Neural progenitor cell (in vitro differentiated cells): ENCODE data around the gene IDUA. TPM values are rescaled to one million over a fixed set of nuclear protein-coding genes. Genes with fewer than 3 reads are reported as not detected.
"Not testable (repeated sequence)": the region's sequence is repeated elsewhere in the genome, so short reads cannot be mapped to it uniquely, and the experiment has no call there.

Experiments
- DNase-seq: peaks from one replicate; pipeline ENCODE4 v3.0.0-alpha.2; 2016; ENCODE audit warnings: low spot score
- H2AFZ ChIP-seq: fragments of 200-600 bp; sonication (generic); replicated peaks from 2 replicates; pipeline ENCODE4 v1.6.1; 2016; ENCODE audit warnings: antibody characterized with exemption
- H3F3A ChIP-seq: fragments of 200-600 bp; sonication (generic); 2 replicates; pipeline ENCODE4 v1.6.1; 2016; ENCODE audit warnings: antibody characterized with exemption, low read depth
- H3K27ac ChIP-seq: fragments of 200-600 bp; sonication (generic); 2 replicates; pipeline ENCODE4 v1.5.1; 2016; ENCODE audit warnings: mild to moderate bottlenecking
- H3K27me3 ChIP-seq: fragments of 200-600 bp; sonication (generic); 2 replicates; pipeline ENCODE4 v1.6.1; 2016; ENCODE audit warnings: mild to moderate bottlenecking, moderate library complexity
- H3K36me3 ChIP-seq: fragments of 200-600 bp; sonication (generic); 2 replicates; pipeline ENCODE4 v1.5.1; 2016
- H3K4me1 ChIP-seq: fragments of 200-600 bp; sonication (generic); 2 replicates; pipeline ENCODE4 v1.6.1; 2016; ENCODE audit warnings: mixed run types
- H3K4me2 ChIP-seq: fragments of 200-600 bp; sonication (generic); 2 replicates; pipeline ENCODE4 v1.6.1; 2016
- H3K4me3 ChIP-seq: fragments of 200-600 bp; sonication (generic); 2 replicates; pipeline ENCODE4 v1.5.1; 2016
- H3K79me2 ChIP-seq: fragments of 200-600 bp; sonication (generic); 2 replicates; pipeline ENCODE4 v1.6.1; 2016; ENCODE audit warnings: low read depth
- H3K9ac ChIP-seq: fragments of 200-600 bp; sonication (generic); 2 replicates; pipeline ENCODE4 v1.6.1; 2016
- H3K9me3 ChIP-seq: fragments of 200-600 bp; sonication (generic); 2 replicates; pipeline ENCODE4 v1.5.1; 2016; ENCODE audit warnings: low read depth
- H4K20me1 ChIP-seq: fragments of 200-600 bp; sonication (generic); 2 replicates; pipeline ENCODE4 v1.6.1; 2016; ENCODE audit warnings: low read depth
- H3K27ac Mint-ChIP-seq: 3 replicates; pipeline ENCODE4 v1.8.0; 2021; ENCODE audit warnings: mixed read lengths
- H3K27me3 Mint-ChIP-seq: 2 replicates; pipeline ENCODE4 v1.8.0; 2022; ENCODE audit warnings: low read depth, mild to moderate bottlenecking, inconsistent platforms, moderate library complexity, mixed read lengths; ENCODE audit not compliant: insufficient read depth
- H3K36me3 Mint-ChIP-seq: 3 replicates; pipeline ENCODE4 v1.8.0; 2021; ENCODE audit warnings: mixed read lengths
- H3K4me1 Mint-ChIP-seq: 3 replicates; pipeline ENCODE4 v1.8.0; 2021; ENCODE audit warnings: mixed read lengths
- H3K4me3 Mint-ChIP-seq: 3 replicates; pipeline ENCODE4 v1.8.0; 2021; ENCODE audit warnings: mild to moderate bottlenecking, moderate library complexity, mixed read lengths
- H3K9me3 Mint-ChIP-seq: 3 replicates; pipeline ENCODE4 v1.8.0; 2020; ENCODE audit warnings: mixed read lengths
- CTCF ChIP-seq: fragments of 200-600 bp; sonication (generic); IDR thresholded peaks from 2 replicates; pipeline ENCODE4 v1.5.1; 2017; ENCODE audit warnings: antibody characterized with exemption, mild to moderate bottlenecking
- EZH2 ChIP-seq: fragments of 200-600 bp; sonication (generic); IDR thresholded peaks from 2 replicates; pipeline ENCODE4 v1.6.1; 2017; ENCODE audit warnings: antibody characterized with exemption, mild to moderate bottlenecking, moderate library complexity
- EZH2phosphoT487 ChIP-seq: fragments of 200-600 bp; sonication (generic); IDR thresholded peaks from 2 replicates; pipeline ENCODE4 v1.6.1; 2017; ENCODE audit warnings: antibody characterized with exemption
- total RNA-seq: library from RNA; depleted of rRNA; stranded (reverse); fragments of >200 nt; gene quantifications from 2 replicates; pipeline ENCODE4 v1.2.3, GENCODE V29; 2015; ENCODE audit warnings: low replicate concordance

IDUA gene
- total RNA-seq, 1 donor from 2014 or later: 0.47 TPM

GRCh38 chr4:973431-974397, 13.1 kb upstream of the IDUA start, which contains the start of gene DGKQ:
Gene DGKQ (minus strand): TSS chr4:973569. CDS start chr4:973482, 87 bp downstream.
- no peaks in the 10 kb centered on the region for H3K79me2 ChIP-seq
- H3K9ac ChIP-seq: peak within 1 kb of the TSS; percentile 30
- H3K4me1 ChIP-seq: no peaks in the 10 kb centered on the region
- peaks cover 55% of the 10 kb centered on the region for H3K27me3 ChIP-seq
- peaks cover 28% of the 10 kb centered on the region for H4K20me1 ChIP-seq
- no peaks in the 10 kb centered on the region for H3F3A ChIP-seq
- no peak within 1 kb of the TSS for H3K27ac Mint-ChIP-seq
- H3K4me3 ChIP-seq: peak within 1 kb of the TSS; percentile 92
- peak within 1 kb of the TSS; percentile 62 for H3K4me3 Mint-ChIP-seq
- peaks cover 10% of the 10 kb centered on the region for H3K9me3 Mint-ChIP-seq
- no peaks in the 10 kb centered on the region for H3K9me3 ChIP-seq
- H3K4me1 Mint-ChIP-seq: no peaks in the 10 kb centered on the region
- peak; percentile 91 for DNase-seq
- TF ChIP-seq EZH2 (no peak), CTCF (no peak), EZH2phosphoT487 (no peak)
- H3K27ac ChIP-seq: no peak within 1 kb of the TSS
- peak within 1 kb of the TSS; percentile 65 for H2AFZ ChIP-seq
- peaks cover 2% of the 10 kb centered on the region for H3K27me3 Mint-ChIP-seq
- H3K36me3 ChIP-seq: no peaks in the 10 kb centered on the region
- peaks cover 2% of the 10 kb centered on the region for H3K36me3 Mint-ChIP-seq
- H3K4me2 ChIP-seq: peak within 1 kb of the TSS; percentile 96

- Histone ChIP-seq H3K9me3 (no peaks in the 10 kb centered on the region), H3K36me3 (no peaks in the 10 kb centered on the region), H3K27ac (no peak overlapping the region), H3K9ac (no peak overlapping the region), H2AFZ (no peak overlapping the region), H3K4me3 (no peak overlapping the region), H3K27me3 (peaks cover 48% of the 10 kb centered on the region), H4K20me1 (peaks cover 23% of the 10 kb centered on the region), H3F3A (no peaks in the 10 kb centered on the region), H3K4me1 (no peaks in the 10 kb centered on the region), H3K4me2 (no peak overlapping the region), H3K79me2 (no peaks in the 10 kb centered on the region)
- Mint-ChIP-seq H3K4me1 (no peaks in the 10 kb centered on the region), H3K27ac (no peak overlapping the region), H3K36me3 (peaks cover 2% of the 10 kb centered on the region), H3K27me3 (peaks cover 2% of the 10 kb centered on the region), H3K4me3 (no peak overlapping the region), H3K9me3 (peaks cover 10% of the 10 kb centered on the region)
- no peak for TF ChIP-seq CTCF
- TF ChIP-seq EZH2: no peak
- no peak for TF ChIP-seq EZH2phosphoT487
- DNase-seq: no peak
Measured at GRCh38 chr4:974668-975067, 12.2 kb upstream of the IDUA start.

- H3K27ac ChIP-seq, H3K27ac Mint-ChIP-seq, H3K36me3 Mint-ChIP-seq, H3F3A ChIP-seq, H3K4me2 ChIP-seq, H3K9me3 ChIP-seq, H3K9ac ChIP-seq, H3K4me3 ChIP-seq, DNase-seq, H3K36me3 ChIP-seq, H2AFZ ChIP-seq, H3K4me1 ChIP-seq, H3K79me2 ChIP-seq, H3K27me3 Mint-ChIP-seq, H3K4me3 Mint-ChIP-seq, H3K4me1 Mint-ChIP-seq: not testable (repeated sequence)
- H3K27me3 ChIP-seq: peaks cover 35% of the 10 kb centered on the region
- peaks cover 10% of the 10 kb centered on the region for H3K9me3 Mint-ChIP-seq
- H4K20me1 ChIP-seq: peaks cover 18% of the 10 kb centered on the region
Measured at GRCh38 chr4:976016-976415, 10.8 kb upstream of the IDUA start.
